GM19328 (cell line): Measurements from ENCODE around the gene ADD2.

Experiments
- ATAC-seq: cut with Tn5 transposase; IDR thresholded peaks from one replicate; pipeline ENCODE4 v1.9.1; 2021; ENCODE audit warnings: mild to moderate bottlenecking, moderate library complexity; ENCODE audit not compliant: unreplicated experiment

Gene ADD2

DNA sequence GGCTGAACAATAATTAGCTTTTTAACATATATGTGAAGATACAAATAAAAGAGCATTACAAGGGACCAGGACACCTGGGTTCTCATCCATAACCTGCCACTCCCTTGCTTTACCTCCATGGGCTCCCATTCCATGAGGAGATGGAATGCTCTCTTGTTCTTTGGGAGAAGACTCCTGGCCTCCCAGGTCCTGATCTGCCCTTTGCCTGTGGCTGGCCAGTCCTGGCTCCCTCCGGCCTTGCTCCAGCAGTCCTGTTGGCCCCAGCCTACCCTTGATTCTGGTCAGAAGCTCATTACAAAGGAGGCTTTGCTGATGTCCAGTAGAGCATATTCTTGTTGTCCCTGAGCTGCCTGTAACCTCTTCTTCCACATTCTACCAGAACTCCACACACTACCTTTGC, 60.3 kb downstream of the ADD2 start:
- no peak for ATAC-seq

DNA sequence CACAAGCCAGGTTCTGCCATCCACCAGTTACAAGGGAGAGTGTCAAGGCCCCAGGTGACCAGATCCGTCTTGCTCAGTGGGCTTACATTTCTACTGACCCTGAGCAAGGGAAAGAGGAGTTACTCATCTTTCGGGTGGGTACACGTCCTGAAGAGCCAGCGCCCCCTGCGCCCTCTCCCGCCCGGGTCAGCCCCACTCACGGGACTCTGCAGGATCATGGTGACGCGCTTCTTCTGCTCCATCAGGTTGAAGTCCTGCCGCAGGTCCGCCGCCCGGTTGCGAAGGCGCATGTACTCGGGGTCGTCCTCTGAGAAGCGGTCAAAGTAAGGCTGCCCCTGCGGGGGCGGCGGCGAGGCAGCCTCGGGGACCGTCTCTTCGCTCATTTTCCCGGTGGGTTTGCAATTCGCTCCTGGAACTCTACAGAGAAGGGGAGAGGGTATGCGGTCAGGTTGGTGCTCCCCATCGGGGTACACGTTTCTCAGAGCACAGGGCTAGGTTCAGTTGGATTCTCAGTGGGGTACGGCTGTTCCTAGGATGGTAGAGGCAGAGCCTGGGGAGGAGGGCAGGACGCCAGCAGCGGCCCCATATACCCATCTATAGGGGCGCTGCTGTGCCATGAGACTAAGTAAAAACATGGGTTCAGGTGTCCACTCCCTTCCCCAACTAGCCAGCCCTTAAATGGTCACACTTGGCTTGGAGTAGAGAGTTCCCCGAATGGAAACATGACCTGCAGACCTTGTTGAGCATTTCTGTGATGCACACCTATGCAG, 61.8 kb downstream of the ADD2 start:
- no peak for ATAC-seq

DNA sequence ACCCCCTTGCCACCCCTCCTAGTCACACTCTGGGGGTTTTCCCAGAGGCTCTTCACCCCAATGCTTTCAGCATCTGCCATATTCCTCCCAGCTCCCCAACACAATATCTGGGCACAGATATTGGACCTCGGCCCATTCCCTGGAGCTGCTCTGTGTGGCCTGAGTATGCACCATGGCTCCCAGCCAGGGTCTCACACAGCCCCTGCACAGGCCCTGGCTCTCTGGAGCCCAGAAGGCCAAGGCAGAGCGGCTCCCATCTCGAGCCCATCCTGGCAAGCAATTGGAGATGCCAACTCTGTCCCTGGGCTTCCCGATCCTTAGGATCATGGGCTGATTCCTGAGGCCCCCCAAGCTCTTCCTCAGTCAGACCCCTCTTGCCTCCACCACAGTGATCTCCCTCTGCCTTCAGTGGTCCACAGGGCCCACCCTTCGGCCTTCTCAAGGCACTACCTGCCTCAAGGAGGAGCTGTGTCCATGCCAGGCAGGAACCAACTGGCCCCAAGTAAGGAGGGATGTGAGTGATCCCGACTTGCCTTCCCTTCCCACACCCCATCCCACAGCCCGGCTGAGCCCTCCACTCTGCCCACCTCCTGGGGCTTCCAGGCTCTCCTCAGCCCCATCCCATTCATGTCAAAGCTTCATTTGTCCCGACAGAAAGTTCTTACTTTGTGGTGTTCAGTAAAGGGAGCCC, 62.7 kb downstream of the ADD2 start:
- ATAC-seq, result no peak

GRCh38 chr2:70703900-70704549, 64.0 kb downstream of the ADD2 start:
- no peak for ATAC-seq

- no peak for ATAC-seq
Measured at GRCh38 chr2:70702711-70703395, 65.1 kb downstream of the ADD2 start.

DNA sequence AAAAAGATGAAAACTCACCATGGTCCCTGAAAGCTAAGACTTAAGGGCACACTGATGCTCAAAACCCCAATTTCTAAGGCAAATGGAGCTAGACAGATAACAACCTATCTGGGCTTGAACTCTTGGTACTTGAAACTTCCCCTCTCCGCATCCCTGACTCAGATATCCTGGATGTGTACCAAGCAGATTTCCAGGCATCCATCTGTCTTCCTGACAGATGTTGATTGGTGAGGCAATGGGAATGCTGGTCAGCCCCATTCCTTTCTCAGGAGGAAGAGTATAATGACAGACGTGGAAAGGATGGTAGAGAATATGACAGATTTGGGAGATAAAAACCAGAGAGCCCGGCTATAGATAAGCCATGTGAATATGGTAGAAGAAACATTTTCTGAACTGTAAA, 69.2 kb downstream of the ADD2 start:
- ATAC-seq, result no peak

- no peak for ATAC-seq
Measured at GRCh38 chr2:70697603-70698383, 70.2 kb downstream of the ADD2 start.

DNA sequence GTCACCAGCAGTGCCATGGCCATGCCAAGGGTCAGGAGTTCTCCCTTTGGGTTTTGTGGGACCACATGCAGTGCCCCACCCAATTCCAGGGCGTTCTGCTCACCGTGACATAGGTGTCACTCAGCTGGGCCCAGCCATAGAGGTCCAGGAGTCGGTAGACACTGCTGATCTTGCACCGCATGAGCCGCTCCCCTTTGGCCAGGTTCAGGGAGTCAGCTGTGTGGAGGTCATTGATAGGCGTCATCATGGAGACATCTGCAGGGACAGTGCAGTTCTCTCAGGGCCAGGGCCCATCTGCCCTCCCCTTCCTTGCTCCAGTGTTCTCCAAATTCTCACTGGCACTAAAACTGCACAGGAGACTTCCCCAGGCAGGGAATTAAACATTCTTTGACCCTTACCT, 71.9 kb downstream of the ADD2 start:
- ATAC-seq, result no peak

DNA sequence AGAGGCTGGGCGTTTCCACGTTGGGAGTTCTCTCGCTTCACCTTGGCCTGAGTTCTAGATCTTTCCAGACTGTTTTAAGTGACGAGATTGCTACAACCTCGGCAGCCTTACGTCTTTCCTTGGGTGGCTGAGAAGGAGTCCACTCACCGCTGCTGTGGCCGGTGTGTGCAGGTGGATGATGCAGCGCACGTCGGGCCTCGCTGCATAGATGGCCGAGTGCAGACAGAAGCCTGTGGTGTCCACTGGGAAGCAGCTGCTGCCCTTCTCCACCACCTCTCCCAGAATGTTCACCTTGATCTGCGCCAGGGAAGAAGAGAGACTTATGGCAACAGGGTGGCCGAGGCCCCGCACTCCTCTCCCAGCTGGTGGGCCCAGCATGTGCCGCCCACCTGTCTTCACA, 75.7 kb downstream of the ADD2 start:
- no peak for ATAC-seq

DNA sequence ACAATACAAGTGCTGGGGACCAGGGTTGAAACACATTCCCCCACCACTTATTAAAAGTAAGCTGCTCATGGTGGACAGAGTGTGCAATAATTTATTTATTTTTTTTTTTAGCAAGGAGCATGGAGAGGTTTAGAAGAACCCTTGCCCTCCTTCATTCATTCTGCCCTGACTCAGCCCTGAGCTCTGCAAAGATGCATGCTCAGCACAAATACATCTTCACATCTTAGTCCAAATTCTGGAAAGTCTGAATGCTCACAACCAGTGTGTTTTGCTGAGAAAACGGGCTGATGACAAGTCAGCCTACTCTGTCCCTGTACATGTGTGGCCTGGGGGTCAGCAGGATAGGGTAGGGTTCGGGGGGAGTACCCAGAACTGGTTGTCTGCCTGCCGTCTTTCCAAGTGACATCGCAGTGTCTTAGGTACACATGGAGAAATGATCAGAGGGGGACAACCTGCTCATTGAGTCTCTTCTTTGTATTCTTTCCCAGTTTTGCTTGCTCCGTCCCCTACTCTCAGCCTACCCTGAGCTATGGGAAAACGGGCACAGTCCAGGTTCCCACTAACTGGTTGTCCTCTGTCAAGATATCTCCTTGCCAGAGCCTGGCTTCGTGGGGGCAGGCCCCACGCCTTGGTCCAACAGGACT, 76.4 kb downstream of the ADD2 start:
- no peak for ATAC-seq

DNA sequence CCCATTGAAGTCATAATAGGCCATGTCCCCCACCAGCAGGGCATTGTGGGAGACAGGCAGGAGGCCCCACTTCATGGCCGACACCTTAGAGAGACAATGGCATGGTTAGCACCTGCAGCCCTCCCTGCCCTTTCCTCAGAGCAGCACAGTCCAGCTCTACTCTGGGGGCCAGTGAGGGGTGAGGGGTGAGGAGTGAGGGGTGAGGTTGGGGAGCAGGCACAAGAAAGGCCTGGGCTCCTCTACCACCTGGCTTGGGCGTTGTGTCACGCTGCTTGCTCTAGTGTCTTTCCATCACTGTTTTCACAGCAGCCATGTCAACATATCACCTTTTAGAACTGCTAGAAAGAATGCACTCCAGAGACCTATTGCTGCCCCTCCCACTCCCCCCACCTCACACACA, 77.2 kb downstream of the ADD2 start:
- ATAC-seq, result no peak

GRCh38 chr2:70688427-70688826, 79.6 kb downstream of the ADD2 start:
- ATAC-seq, result no peak

GRCh38 chr2:70687461-70687795, 80.6 kb downstream of the ADD2 start:
- ATAC-seq, result no peak

GRCh38 chr2:70686577-70687460, 81.2 kb downstream of the ADD2 start:
- no peak for ATAC-seq

- no peak for ATAC-seq
Measured at GRCh38 chr2:70685771-70686171, 82.2 kb downstream of the ADD2 start.

- no peak for ATAC-seq
Measured at GRCh38 chr2:70684846-70685622, 83.0 kb downstream of the ADD2 start.

GRCh38 chr2:70683455-70683854, 84.5 kb downstream of the ADD2 start:
- ATAC-seq, result no peak

DNA sequence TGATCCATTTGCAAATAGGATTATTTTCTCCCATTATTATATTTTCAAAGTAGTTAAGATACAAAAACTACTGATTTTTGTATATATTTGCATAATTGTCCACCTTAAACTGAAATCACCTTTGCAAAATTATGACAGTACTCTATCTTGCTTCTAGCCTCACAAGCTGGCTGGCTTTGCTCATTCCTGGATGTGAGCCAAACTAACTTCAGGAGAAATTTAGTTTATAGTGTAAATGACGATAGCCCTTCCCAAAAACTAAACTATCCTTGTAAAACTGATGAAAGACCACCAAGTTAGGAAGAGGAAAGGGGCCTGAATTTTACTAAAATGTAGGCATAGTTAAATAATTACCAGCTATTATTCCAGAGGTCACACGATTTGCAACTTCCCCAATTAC, 87.3 kb downstream of the ADD2 start:
- ATAC-seq, result no peak

- ATAC-seq, result no peak
Measured at GRCh38 chr2:70679259-70679658, 88.7 kb downstream of the ADD2 start.
